Psoas muscle (tissue), 8 donors: ENCODE measurements around the gene HOXB1. TPM values are rescaled to one million over a fixed set of nuclear protein-coding genes. Genes with fewer than 3 reads are reported as not detected.

Source experiments
- ATAC-seq, 4 donors: fragments of 200-7000 bp; cut with Tn5 transposase; one replicate each; pipeline ENCODE4 v1.9.1; 2020; ENCODE audit warnings: moderate library complexity in 3 of 4, mild to moderate bottlenecking in 2 of 4
- DNase-seq, 2 donors: peaks; one replicate each; pipeline ENCODE4 v3.0.0-alpha.2; 2020
- H3K27ac ChIP-seq: fragments of 200-600 bp; one replicate; pipeline ENCODE4 v1.8.0; 2022
- H3K27me3 ChIP-seq, 3 donors: fragments of 200-600 bp in 1 of 3; one replicate each; pipeline versions ENCODE4 v1.6.1 to v1.8.0; 2013 to 2022; ENCODE audit warnings: low read length in 2 of 3, mild to moderate bottlenecking in 2 of 3, moderate library complexity in 1 of 3; ENCODE audit not compliant: insufficient read depth in 3 of 3
- H3K36me3 ChIP-seq, 2 donors: fragments of 200-600 bp in 1 of 2; one replicate each; pipeline versions ENCODE4 v1.6.1 to v1.8.0; 2013 to 2022; ENCODE audit warnings: low read depth in 1 of 2, mild to moderate bottlenecking in 1 of 2, moderate library complexity in 1 of 2; ENCODE audit not compliant: insufficient read depth in 1 of 2
- H3K4me1 ChIP-seq: fragments of 200-600 bp; one replicate; pipeline ENCODE4 v1.8.0; 2022
- H3K4me3 ChIP-seq: fragments of 200-600 bp; one replicate; pipeline ENCODE4 v1.8.0; 2022; ENCODE audit warnings: mild to moderate bottlenecking
- H3K9me3 ChIP-seq: fragments of 200-600 bp; one replicate; pipeline ENCODE4 v1.8.0; 2022
- WGBS, 3 donors: extraction: QIAGEN DNeasy Blood & Tissue Kit; methylation state at CpG; one replicate each; pipeline versions ENCODE4 v1.1.6 to v1.1.7; 2013; 5-methylcytosine and 5-hydroxymethylcytosine counted together
- intact Hi-C, 2 donors: fragments of 100-400 bp; cut with DNase I; formaldehyde crosslinking; loops; one replicate each; pipeline versions ENCODE4 v1.11.0 to v1.14.2; 2022
- polyA plus RNA-seq, 3 donors: library from polyadenylated mRNA; stranded (reverse); fragments of 200-250 nt; gene quantifications; one replicate each; pipeline ENCODE4 v1.2.3, GENCODE V29; 2013
- total RNA-seq, 4 donors: library from RNA; stranded (reverse); fragmentation: NEBNext Ultra II Directional in 2 of 4; extraction: Animal tissue kit (Norgen Biotek cat#: 25700) in 2 of 4; gene quantifications; one replicate each; pipeline versions ENCODE4 v1.2.1 to v1.2.4, GENCODE V29; 2021 to 2023
- TF ChIP-seq, protein P1 (sequence below): fragments of 200-600 bp; IDR thresholded peaks from one replicate; pipeline ENCODE4 v1.8.0; 2022; ENCODE audit warnings: antibody characterized with exemption
- donor health status: healthy with polysubstance abuse.
- donor health status: DM: no; HTN: no; CAD: no; lungs with moderate emphysema.
- donor health status: Bipolar disorder and iron deficiency.
- donor health status: healthy.
- donor health status: DM: yes; HTN: yes; CAD: no.
- donor health status: DM: no; HTN: no; CAD: no.
- donor health status: DM: no; HTN: no; CAD: no.
- donor health status: DM: yes; HTN: yes; CAD: no.

The HOXB1 gene
- total and polyA plus RNA-seq, 7 donors = not detected

- no peak overlapping the region for H3K27ac ChIP-seq
- peaks cover 4% of the 10 kb centered on the region for H3K4me1 ChIP-seq
- no peak overlapping the region for H3K4me3 ChIP-seq
- H3K36me3 ChIP-seq = no peaks in the 10 kb centered on the region
- DNase-seq (no peak), ATAC-seq (no peak)
- peaks cover 3 to 6% (median 4%) of the 10 kb centered on the region in 3 donors for H3K27me3 ChIP-seq
- TF ChIP-seq, protein P1, sequence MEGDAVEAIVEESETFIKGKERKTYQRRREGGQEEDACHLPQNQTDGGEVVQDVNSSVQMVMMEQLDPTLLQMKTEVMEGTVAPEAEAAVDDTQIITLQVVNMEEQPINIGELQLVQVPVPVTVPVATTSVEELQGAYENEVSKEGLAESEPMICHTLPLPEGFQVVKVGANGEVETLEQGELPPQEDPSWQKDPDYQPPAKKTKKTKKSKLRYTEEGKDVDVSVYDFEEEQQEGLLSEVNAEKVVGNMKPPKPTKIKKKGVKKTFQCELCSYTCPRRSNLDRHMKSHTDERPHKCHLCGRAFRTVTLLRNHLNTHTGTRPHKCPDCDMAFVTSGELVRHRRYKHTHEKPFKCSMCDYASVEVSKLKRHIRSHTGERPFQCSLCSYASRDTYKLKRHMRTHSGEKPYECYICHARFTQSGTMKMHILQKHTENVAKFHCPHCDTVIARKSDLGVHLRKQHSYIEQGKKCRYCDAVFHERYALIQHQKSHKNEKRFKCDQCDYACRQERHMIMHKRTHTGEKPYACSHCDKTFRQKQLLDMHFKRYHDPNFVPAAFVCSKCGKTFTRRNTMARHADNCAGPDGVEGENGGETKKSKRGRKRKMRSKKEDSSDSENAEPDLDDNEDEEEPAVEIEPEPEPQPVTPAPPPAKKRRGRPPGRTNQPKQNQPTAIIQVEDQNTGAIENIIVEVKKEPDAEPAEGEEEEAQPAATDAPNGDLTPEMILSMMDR = no peak
- WGBS, 3 donors = 85 to 87% (median 85%) methylated on average over 4 of the region's 4 CpGs
- intact Hi-C loops = no loop called here
- no peaks in the 10 kb centered on the region for H3K9me3 ChIP-seq
Observed at GRCh38 chr17:48502901-48503300, 27.9 kb downstream of the HOXB1 start.

- Histone ChIP-seq H3K4me3 (no peak overlapping the region), H3K4me1 (peaks cover 4% of the 10 kb centered on the region), H3K36me3 (no peaks in the 10 kb centered on the region), H3K27ac (no peak overlapping the region), H3K9me3 (no peaks in the 10 kb centered on the region), H3K27me3 (peaks cover 3 to 8% (median 4%) of the 10 kb centered on the region in 3 donors)
- intact Hi-C loops = no loop called here
- TF ChIP-seq, protein P1 = no peak
- DNase-seq = no peak
- no peak for ATAC-seq
- WGBS, 3 donors = 84 to 94% (median 88%) methylated on average over 2 of the region's 2 CpGs
Observed at GRCh38 chr17:48502312-48502711, 28.5 kb downstream of the HOXB1 start.

GRCh38 chr17:48500435-48501426, 30.1 kb downstream of the HOXB1 start:
- no peak for ATAC-seq
- intact Hi-C loops = no loop called here
- Histone ChIP-seq H3K4me3 (no peak overlapping the region), H3K4me1 (peaks cover 4% of the 10 kb centered on the region), H3K27ac (no peak overlapping the region), H3K9me3 (no peaks in the 10 kb centered on the region), H3K36me3 (no peaks in the 10 kb centered on the region), H3K27me3 (peaks cover 0 to 8% (median 7%) of the 10 kb centered on the region in 3 donors)
- WGBS, 3 donors = 76 to 81% (median 78%) methylated on average over 12 of the region's 12 CpGs
- TF ChIP-seq, protein P1 = peak; percentile 6
- DNase-seq = peak in 1 of 2 donors; percentile 26

- no peak overlapping the region for H3K4me3 ChIP-seq
- no peaks in the 10 kb centered on the region for H3K9me3 ChIP-seq
- H3K27me3 ChIP-seq = peaks cover 0 to 8% (median 7%) of the 10 kb centered on the region in 3 donors
- no peak for DNase-seq
- intact Hi-C loops = no loop called here
- H3K4me1 ChIP-seq = peaks cover 4% of the 10 kb centered on the region
- no peak overlapping the region for H3K27ac ChIP-seq
- H3K36me3 ChIP-seq = no peaks in the 10 kb centered on the region
- WGBS, 3 donors = 96 to 99% (median 98%) methylated on average over 5 of the region's 5 CpGs
- no peak for ATAC-seq
- TF ChIP-seq, protein P1 = no peak
Observed at GRCh38 chr17:48499735-48500434, 30.9 kb downstream of the HOXB1 start.
